Measurements from ENCODE around the gene LFNG. TPM values are rescaled to one million over a fixed set of nuclear protein-coding genes. Genes with fewer than 3 reads are reported as not detected.

The LFNG gene
- total and polyA plus RNA-seq, 9 of the 15 experiments (the other 6 are each of a cell fraction or from before 2014, with no cell fraction given), result 0.03 to 0.89 (median 0.25) TPM; not detected in 1

GRCh38 chr7:2558629-2559282 lies 39.2 kb downstream of the LFNG start, which contains the start of gene IQCE (continued):
- TF ChIP-seq HDAC8 (tag; IDR thresholded peaks at IDR 0.05) (no peak), PCBP1 (IDR thresholded peaks at IDR 0.05; ENCODE audit: low read depth, low read length, poor library complexity, severe bottlenecking) (peak; percentile 47), ZNF395 (CRISPR knock-in tag; IDR thresholded peaks at IDR 0.05) (0 out of 2 replicates have a peak, but pooled peaks have one; percentile 41), FOSL1 (tag; conservative IDR thresholded peaks at IDR 0.05) (peak; percentile 30; the same call in 1 of the 2 replicates), CHAMP1 (IDR thresholded peaks at IDR 0.05) (no peak), TAL1 (IDR thresholded peaks at IDR 0.05) (no peak), ZNF253 (CRISPR knock-in tag; conservative IDR thresholded peaks at IDR 0.05) (no peak), HNRNPLL (IDR thresholded peaks at IDR 0.05; ENCODE audit: low read depth, low read length, poor library complexity, severe bottlenecking) (no peak), FOXM1 (IDR thresholded peaks at IDR 0.05; ENCODE audit: low read depth) (peak; percentile 62; the same call in 1 of the 2 replicates), FOXM1 (CRISPR knock-in tag; IDR thresholded peaks at IDR 0.05; ENCODE audit: low read depth) (no peak), SIX5 (IDR thresholded peaks at IDR 0.05; ENCODE audit: borderline replicate concordance in 1 of 2, insufficient read depth in 1 of 2, low read depth in 1 of 2, low read length in 2 of 2) (no peak), SP1 (CRISPR knock-in tag; IDR thresholded peaks at IDR 0.05) (0 out of 2 replicates have a peak, but pooled peaks have one; percentile 31), E2F5 (CRISPR knock-in tag; IDR thresholded peaks at IDR 0.05) (no peak), DNMT1 (IDR thresholded peaks at IDR 0.05) (no peak), NCOA1 (IDR thresholded peaks at IDR 0.05; ENCODE audit: low read depth) (no peak), MCM3 (IDR thresholded peaks at IDR 0.05) (no peak), ZBTB34 (CRISPR knock-in tag; IDR thresholded peaks at IDR 0.05) (no peak), ZNF274 (IDR thresholded peaks at IDR 0.05; ENCODE audit: borderline replicate concordance, low read depth, low read length) (no peak), TAF1 (IDR thresholded peaks at IDR 0.05; ENCODE audit: control insufficient read depth, extremely low read depth, insufficient read depth, low read length, severe bottlenecking) (peak; percentile 40), TCF7 (IDR thresholded peaks at IDR 0.05; ENCODE audit: borderline replicate concordance) (no peak), ARHGAP35 (IDR thresholded peaks at IDR 0.05; ENCODE audit: partially characterized antibody) (no peak)
